ENCODE data around the gene USP32.
A peak's percentile ranks its signal among the peaks of the same experiment; 100 is the strongest.
"Not testable (repeated sequence)": the region's sequence is repeated elsewhere in the genome, so short reads cannot be mapped to it uniquely, and the experiment has no call there.

Gene USP32

GRCh38 chr17:60369727-60370126 is 22.2 kb downstream of the USP32 start:
- DNase-seq: no peak

- no peak for DNase-seq
These were observed 28.1 kb downstream of the USP32 start for GRCh38 chr17:60363700-60364405.

- no peak for DNase-seq
These were observed 29.6 kb downstream of the USP32 start for GRCh38 chr17:60362329-60362728.

- DNase-seq: no peak
These were observed 30.0 kb downstream of the USP32 start for GRCh38 chr17:60361889-60362288.

GRCh38 chr17:60359415-60359814 is 32.5 kb downstream of the USP32 start:
- no peak for DNase-seq

- peak; percentile 52 for DNase-seq
These were observed 33.2 kb downstream of the USP32 start for GRCh38 chr17:60358606-60359225.

- peak; percentile 54 for DNase-seq
These were observed 35.0 kb downstream of the USP32 start for GRCh38 chr17:60356940-60357339.

- DNase-seq: peak; percentile 55
These were observed 36.0 kb downstream of the USP32 start for GRCh38 chr17:60355663-60356594.

GRCh38 chr17:60354223-60354622 is 37.7 kb downstream of the USP32 start:
- DNase-seq: no peak

GRCh38 chr17:60353773-60354172 is 38.2 kb downstream of the USP32 start:
- no peak for DNase-seq

- no peak for DNase-seq
These were observed 39.4 kb downstream of the USP32 start for GRCh38 chr17:60352569-60352968.

GRCh38 chr17:60352071-60352470 is 39.9 kb downstream of the USP32 start:
- DNase-seq: no peak

GRCh38 chr17:60351012-60351695 is 40.8 kb downstream of the USP32 start:
- no peak for DNase-seq

GRCh38 chr17:60348616-60349015 is 43.3 kb downstream of the USP32 start:
- DNase-seq: no peak

- DNase-seq: no peak
These were observed 46.7 kb downstream of the USP32 start for GRCh38 chr17:60345233-60345632.

GRCh38 chr17:60342492-60342891 is 49.4 kb downstream of the USP32 start:
- not testable (repeated sequence) for DNase-seq

- no peak for DNase-seq
These were observed 56.6 kb downstream of the USP32 start for GRCh38 chr17:60335289-60335688.

GRCh38 chr17:60333628-60334031 is 58.3 kb downstream of the USP32 start:
- no peak for DNase-seq

- not testable (repeated sequence) for DNase-seq
These were observed 58.9 kb downstream of the USP32 start for GRCh38 chr17:60333072-60333471.

- DNase-seq: no peak
These were observed 59.4 kb downstream of the USP32 start for GRCh38 chr17:60332574-60332973.

- no peak for DNase-seq
These were observed 61.2 kb downstream of the USP32 start for GRCh38 chr17:60330731-60331130.

GRCh38 chr17:60328679-60329078 is 63.3 kb downstream of the USP32 start:
- DNase-seq: no peak

- DNase-seq: no peak
These were observed 64.0 kb downstream of the USP32 start for GRCh38 chr17:60327901-60328273.
